Caco-2 (cell line): ENCODE results near the gene AP3D1. TPM values are rescaled to one million over a fixed set of nuclear protein-coding genes. Genes with fewer than 3 reads are reported as not detected.

Experiments used
- BruUV-seq: library from RNA; stranded (reverse); fragments of 400-500 nt; replicated peaks from 2 replicates; lab custom pipeline; 2021; lab: Mats Ljungman, UMichigan
- CTCF ChIA-PET: fragments of 300-600 bp; sonication (Branson Sonifier 250); formaldehyde crosslinking; loops from one replicate; lab custom pipeline; 2022; ENCODE audit warnings: antibody characterized with exemption; lab: Charles Lee
- POLR2A ChIA-PET: fragments of 300-600 bp; sonication (Branson Sonifier 250); formaldehyde crosslinking; loops from one replicate; lab custom pipeline; 2022; ENCODE audit warnings: antibody characterized with exemption; lab: Charles Lee
- DNase-seq, 2 experiments: peaks; one replicate each; pipeline versions ENCODE4 v3.0.0 to v3.0.0-alpha.2; 2020 to 2022
- H3K27me3 ChIP-seq: replicated peaks from 2 replicates; pipeline ENCODE4 v1.6.0; 2011; ENCODE audit warnings: low read length; ENCODE audit not compliant: control insufficient read depth, insufficient read depth
- H3K36me3 ChIP-seq: 2 replicates; pipeline ENCODE4 v1.5.1; 2011; ENCODE audit warnings: low read length; ENCODE audit not compliant: control insufficient read depth, insufficient read depth
- H3K4me1 ChIP-seq: fragments of 250-450 bp; sonication (Bioruptor Pico); 2 replicates; pipeline ENCODE4 v1.5.1; 2020; ENCODE audit warnings: mild to moderate bottlenecking
- H3K4me3 ChIP-seq: 2 replicates; pipeline ENCODE4 v1.5.1; 2011; ENCODE audit warnings: low read depth, mild to moderate bottlenecking, control low read depth, low read length
- H3K9me3 ChIP-seq: fragments of 250-450 bp; sonication (Bioruptor Pico); 2 replicates; pipeline ENCODE4 v1.5.1; 2020; ENCODE audit warnings: mild to moderate bottlenecking, moderate library complexity
- H3K27ac Mint-ChIP-seq: one replicate; pipeline ENCODE4 v1.8.0; 2022; ENCODE audit warnings: mixed read lengths; ENCODE audit not compliant: unreplicated experiment
- H3K27me3 Mint-ChIP-seq: one replicate; pipeline ENCODE4 v1.8.0; 2022; ENCODE audit warnings: mixed read lengths; ENCODE audit not compliant: insufficient read depth, unreplicated experiment
- H3K36me3 Mint-ChIP-seq: one replicate; pipeline ENCODE4 v1.8.0; 2022; ENCODE audit warnings: mild to moderate bottlenecking, mixed read lengths; ENCODE audit not compliant: insufficient read depth, unreplicated experiment
- H3K4me1 Mint-ChIP-seq: one replicate; pipeline ENCODE4 v1.8.0; 2022; ENCODE audit warnings: low read depth, mixed read lengths; ENCODE audit not compliant: unreplicated experiment
- H3K4me3 Mint-ChIP-seq: one replicate; pipeline ENCODE4 v1.8.0; 2022; ENCODE audit warnings: mild to moderate bottlenecking, moderate library complexity, mixed read lengths; ENCODE audit not compliant: unreplicated experiment
- H3K9me3 Mint-ChIP-seq: one replicate; pipeline ENCODE4 v1.8.0; 2022; ENCODE audit warnings: mixed read lengths; ENCODE audit not compliant: unreplicated experiment
- CTCF ChIP-seq, 2 experiments: fragments of 200-600 bp in 1 of 2; IDR thresholded peaks; 1 replicate in 1 of 2; 2 replicates in 1 of 2; pipeline versions ENCODE4 v1.5.1 to v1.8.0; 2011 to 2022; ENCODE audit warnings: antibody characterized with exemption in 1 of 2, control low read depth in 1 of 2, inconsistent platforms in 1 of 2, low read depth in 1 of 2, low read length in 1 of 2, mild to moderate bottlenecking in 1 of 2, moderate library complexity in 1 of 2; ENCODE audit not compliant: insufficient read depth in 1 of 2, severe bottlenecking in 1 of 2, unreplicated experiment in 1 of 2
- intact Hi-C: fragments of 100-400 bp; cut with micrococcal nuclease; formaldehyde crosslinking; loops from one replicate; pipeline ENCODE4 v1.10.0; 2022; ENCODE audit not compliant: unreplicated experiment
- total RNA-seq: library from RNA; stranded (reverse); gene quantifications from 2 replicates; pipeline ENCODE4 v1.2.3, GENCODE V29; 2022

Gene AP3D1
- total RNA-seq, 1 experiment from 2014 or later = 151 TPM

- Histone ChIP-seq H3K4me1 (no peaks in the 10 kb centered on the region), H3K27me3 (no peaks in the 10 kb centered on the region), H3K9me3 (no peaks in the 10 kb centered on the region), H3K4me3 (no peak overlapping the region), H3K36me3 (peaks cover 1% of the 10 kb centered on the region; the same call in 1 of the 2 replicates)
- Mint-ChIP-seq H3K4me1 (no peaks in the 10 kb centered on the region), H3K36me3 (peaks cover 92% of the 10 kb centered on the region), H3K4me3 (no peak overlapping the region), H3K9me3 (no peaks in the 10 kb centered on the region), H3K27ac (no peak overlapping the region), H3K27me3 (no peaks in the 10 kb centered on the region)
- no peak for DNase-seq
- intact Hi-C loops = no loop called here
- ChIA-PET POLR2A (no interaction called here), CTCF (no interaction called here)
- TF ChIP-seq CTCF (IDR thresholded peaks at IDR 0.05; ENCODE audit: insufficient read depth in 1 of 2, low read depth in 1 of 2, low read length in 1 of 2, severe bottlenecking in 1 of 2, unreplicated experiment in 1 of 2) = no peak
- BruUV-seq = no TSS peak
Measured at GRCh38 chr19:2119921-2120785, 31.2 kb downstream of the AP3D1 start.

GRCh38 chr19:2118438-2118837 is 32.9 kb downstream of the AP3D1 start:
- peaks cover 3% of the 10 kb centered on the region for H3K36me3 ChIP-seq

More at GRCh38 chr19:2118438-2118837, 32.9 kb downstream of the AP3D1 start:
- no peak overlapping the region for H3K4me3 ChIP-seq
- H3K27me3 ChIP-seq = no peaks in the 10 kb centered on the region
- Mint-ChIP-seq H3K27me3 (no peaks in the 10 kb centered on the region), H3K9me3 (no peaks in the 10 kb centered on the region), H3K36me3 (peaks cover 92% of the 10 kb centered on the region), H3K27ac (no peak overlapping the region), H3K4me1 (no peaks in the 10 kb centered on the region), H3K4me3 (no peak overlapping the region)
- POLR2A ChIA-PET = no interaction called here
- no peak for DNase-seq
- H3K4me1 ChIP-seq = no peaks in the 10 kb centered on the region
- TF ChIP-seq CTCF (IDR thresholded peaks at IDR 0.05; ENCODE audit: insufficient read depth in 1 of 2, low read depth in 1 of 2, low read length in 1 of 2, severe bottlenecking in 1 of 2, unreplicated experiment in 1 of 2) = no peak
- intact Hi-C loops = no loop called here
- CTCF ChIA-PET = no interaction called here
- BruUV-seq = no TSS peak
- no peaks in the 10 kb centered on the region for H3K9me3 ChIP-seq
